HepG2 (cell line): Measurements from ENCODE around the gene URAD. TPM values are rescaled to one million over a fixed set of nuclear protein-coding genes. Genes with fewer than 3 reads are reported as not detected.

Experiments used
- ARHGAP35 ChIP-seq: sonication (generic); formaldehyde crosslinking; IDR thresholded peaks from 2 replicates; pipeline ENCODE4 v1.9.0; 2022; ENCODE audit warnings: mild to moderate bottlenecking, inconsistent platforms, moderate library complexity, missing genetic modification reagents, borderline replicate concordance
- ARNT ChIP-seq: fragments of 450-650 bp; IDR thresholded peaks from 2 replicates; pipeline ENCODE4 v1.6.1; 2017
- DR1 ChIP-seq: sonication (generic); formaldehyde crosslinking; IDR thresholded peaks from 2 replicates; pipeline ENCODE4 v1.8.0; 2021; ENCODE audit warnings: mild to moderate bottlenecking, missing genetic modification reagents, inconsistent platforms
- ELF4 ChIP-seq: sonication (generic); formaldehyde crosslinking; IDR thresholded peaks from 2 replicates; pipeline ENCODE4 v1.5.0; 2020; ENCODE audit warnings: missing genetic modification reagents, mild to moderate bottlenecking, moderate library complexity, borderline replicate concordance
- HOXA5 ChIP-seq: sonication (generic); formaldehyde crosslinking; IDR thresholded peaks from 2 replicates; pipeline ENCODE4 v1.4.0; 2020; ENCODE audit warnings: missing genetic modification reagents
- JARID2 ChIP-seq: sonication (generic); formaldehyde crosslinking; IDR thresholded peaks from 2 replicates; pipeline ENCODE4 v1.8.1; 2023; ENCODE audit warnings: missing genetic modification reagents, inconsistent platforms; ENCODE audit not compliant: insufficient replicate concordance
- JUNB ChIP-seq: sonication (generic); formaldehyde crosslinking; IDR thresholded peaks from 2 replicates; pipeline ENCODE4 v1.8.0; 2022; ENCODE audit warnings: missing genetic modification reagents, mild to moderate bottlenecking, borderline replicate concordance
- MTERF4 ChIP-seq: sonication (generic); formaldehyde crosslinking; IDR thresholded peaks from 2 replicates; pipeline ENCODE4 v1.8.0; 2023; ENCODE audit warnings: mild to moderate bottlenecking, missing genetic modification reagents
- NFIB ChIP-seq: sonication (generic); formaldehyde crosslinking; IDR thresholded peaks from 2 replicates; pipeline ENCODE4 v1.9.0; 2021; ENCODE audit warnings: missing genetic modification reagents, mild to moderate bottlenecking, borderline replicate concordance
- PHF5A ChIP-seq: IDR thresholded peaks from one replicate; pipeline ENCODE4 v1.6.1; 2018; ENCODE audit warnings: low read depth, missing genetic modification reagents; ENCODE audit not compliant: unreplicated experiment
- TBP ChIP-seq: sonication (generic); formaldehyde crosslinking; IDR thresholded peaks from 2 replicates; pipeline ENCODE4 v1.5.0; 2020; ENCODE audit warnings: missing genetic modification reagents
- ZBTB44 ChIP-seq: sonication (generic); formaldehyde crosslinking; IDR thresholded peaks from 2 replicates; pipeline ENCODE4 v1.4.0; 2020; ENCODE audit warnings: missing genetic modification reagents
- ZFP36L2 ChIP-seq: sonication (generic); formaldehyde crosslinking; IDR thresholded peaks from 2 replicates; pipeline ENCODE4 v1.4.0; 2020; ENCODE audit warnings: missing genetic modification reagents
- ZNF24 ChIP-seq: fragments of 450-650 bp; IDR thresholded peaks from 2 replicates; pipeline ENCODE4 v1.6.1; 2017; ENCODE audit warnings: antibody characterized with exemption, mild to moderate bottlenecking
- ZNF337 ChIP-seq: sonication (generic); formaldehyde crosslinking; IDR thresholded peaks from 2 replicates; pipeline ENCODE4 v1.5.1; 2020; ENCODE audit warnings: missing genetic modification reagents, low read depth, mild to moderate bottlenecking, borderline replicate concordance
- ZNF501 ChIP-seq: sonication (generic); formaldehyde crosslinking; IDR thresholded peaks from 2 replicates; pipeline ENCODE4 v1.5.1; 2020; ENCODE audit warnings: mild to moderate bottlenecking, moderate library complexity, missing genetic modification reagents
- ZNF543 ChIP-seq: sonication (generic); formaldehyde crosslinking; IDR thresholded peaks from 2 replicates; pipeline ENCODE4 v1.4.0; 2020; ENCODE audit warnings: mild to moderate bottlenecking, missing genetic modification reagents
- ZNF609 ChIP-seq: sonication (generic); formaldehyde crosslinking; IDR thresholded peaks from 2 replicates; pipeline ENCODE4 v1.4.0; 2020; ENCODE audit warnings: mild to moderate bottlenecking, missing genetic modification reagents, borderline replicate concordance
- ZNF740 ChIP-seq: sonication (generic); formaldehyde crosslinking; IDR thresholded peaks from 2 replicates; pipeline ENCODE4 v1.4.0; 2020; ENCODE audit warnings: missing genetic modification reagents
- ZNF781 ChIP-seq: sonication (generic); formaldehyde crosslinking; IDR thresholded peaks from 2 replicates; pipeline ENCODE4 v1.5.1; 2020; ENCODE audit warnings: borderline replicate concordance, mild to moderate bottlenecking, missing genetic modification reagents; ENCODE audit errors: not compliant biosample characterization
- polyA plus RNA-seq, 8 experiments: library from polyadenylated mRNA; depleted of rRNA in 3 of 8; stranded (reverse) in 7 of 8; unstranded in 1 of 8; fragments of >200 nt; fragmentation: Illumina TruSeq in 4 of 8; extraction: Trizol in 4 of 8; gene quantifications; 2 replicates each; pipeline versions ENCODE4 v1.2.1 to v1.2.3, GENCODE V29; 2011 to 2016; ENCODE audit warnings: low read depth in 4 of 8, missing spikeins in 1 of 8, mixed read lengths in 1 of 8; ENCODE audit not compliant: insufficient read depth in 1 of 8
- total RNA-seq, 5 experiments: library from RNA; depleted of rRNA; stranded (reverse); fragments of >200 nt; fragmentation: Illumina TruSeq; extraction: Trizol; gene quantifications; 2 replicates each; pipeline ENCODE4 v1.2.3, GENCODE V29; 2016; ENCODE audit warnings: low read depth in 1 of 5

URAD gene
- total and polyA plus RNA-seq, 2 of the 13 experiments (the other 11 are each of a cell fraction or from before 2014, with no cell fraction given) = not detected

- TF ChIP-seq ARNT (no peak), ZNF543 (CRISPR knock-in tag) (peak; percentile 88), ZNF609 (peak; percentile 96), ARHGAP35 (CRISPR knock-in tag) (peak; percentile 48; the same call in 1 of the 2 replicates), HOXA5 (peak; percentile 76; the same call in 1 of the 2 replicates), ZFP36L2 (CRISPR knock-in tag) (no peak), ZNF337 (CRISPR knock-in tag) (no peak), ZNF740 (CRISPR knock-in tag) (no peak), ZNF24 (no peak), JUNB (CRISPR knock-in tag) (no peak), JARID2 (CRISPR knock-in tag) (no peak), ZBTB44 (CRISPR knock-in tag) (no peak), MTERF4 (CRISPR knock-in tag) (no peak; the same call in 1 of the 2 replicates), PHF5A (CRISPR knock-in tag) (peak; percentile 54), TBP (CRISPR knock-in tag) (no peak), ZNF781 (CRISPR knock-in tag) (peak; percentile 52), NFIB (no peak), DR1 (CRISPR knock-in tag) (peak; percentile 60; the same call in 1 of the 2 replicates), ELF4 (no peak), ZNF501 (CRISPR knock-in tag) (peak; percentile 74)
These were observed 27.9 kb downstream of the URAD start (continued) for GRCh38 chr13:27960362-27961226.
